Natural killer cell (primary cell): ENCODE measurements around the gene TBC1D4. TPM values are rescaled to one million over a fixed set of nuclear protein-coding genes. Genes with fewer than 3 reads are reported as not detected.
"Not testable (repeated sequence)": the region's sequence is repeated elsewhere in the genome, so short reads cannot be mapped to it uniquely, and the experiment has no call there.

Source experiments
- ATAC-seq, 3 donors: fragments of 150-1000 bp in 2 of 3; fragments of 200-7000 bp in 1 of 3; cut with Tn5 transposase; 1 replicate in 1 of 3; 2 replicates in 2 of 3; pipeline ENCODE4 v1.10.0; 2021; ENCODE audit warnings: mild to moderate bottlenecking in 2 of 3, moderate library complexity in 2 of 3
- DNase-seq, 2 donors: peaks; one replicate each; pipeline versions ENCODE4 v3.0.0 to v3.0.0-alpha.2; 2013 to 2021; ENCODE audit warnings: mixed read lengths in 1 of 2
- H3K27ac ChIP-seq: one replicate; pipeline ENCODE4 v1.5.1; 2013; ENCODE audit warnings: mild to moderate bottlenecking, low read length
- H3K27me3 ChIP-seq: one replicate; pipeline ENCODE4 v1.6.1; 2013; ENCODE audit warnings: low read length; ENCODE audit not compliant: control insufficient read depth, insufficient read depth
- H3K36me3 ChIP-seq: one replicate; pipeline ENCODE4 v1.6.1; 2013; ENCODE audit warnings: low read length; ENCODE audit not compliant: control insufficient read depth, insufficient read depth
- H3K4me1 ChIP-seq: one replicate; pipeline ENCODE4 v1.6.1; 2013; ENCODE audit warnings: low read length; ENCODE audit not compliant: control insufficient read depth, insufficient read depth
- H3K4me3 ChIP-seq: one replicate; pipeline ENCODE4 v1.5.1; 2013; ENCODE audit warnings: low read length
- H3K9me3 ChIP-seq: one replicate; pipeline ENCODE4 v1.6.1; 2013; ENCODE audit warnings: low read length; ENCODE audit not compliant: control insufficient read depth, insufficient read depth
- H3K27ac Mint-ChIP-seq, 2 donors: one replicate each; pipeline ENCODE4 v1.8.0; 2022; ENCODE audit warnings: mild to moderate bottlenecking in 2 of 2, mixed read lengths in 2 of 2, moderate library complexity in 1 of 2
- H3K27me3 Mint-ChIP-seq, 2 donors: one replicate each; pipeline ENCODE4 v1.8.0; 2022; ENCODE audit warnings: low read depth in 2 of 2, mixed read lengths in 2 of 2
- H3K36me3 Mint-ChIP-seq: one replicate; pipeline ENCODE4 v1.8.0; 2022; ENCODE audit warnings: mixed read lengths
- H3K4me1 Mint-ChIP-seq, 2 donors: one replicate each; pipeline ENCODE4 v1.8.0; 2022; ENCODE audit warnings: mixed read lengths in 2 of 2
- H3K4me3 Mint-ChIP-seq: one replicate; pipeline ENCODE4 v1.8.0; 2022; ENCODE audit warnings: mild to moderate bottlenecking, moderate library complexity, mixed read lengths
- H3K9me3 Mint-ChIP-seq, 2 donors: one replicate each; pipeline ENCODE4 v1.8.0; 2022; ENCODE audit warnings: mixed read lengths in 2 of 2
- WGBS: methylation state at CpG from one replicate; pipeline ENCODE4 v1.1.7; 2013; ENCODE audit warnings: missing lambda C conversion rate; ENCODE audit not compliant: insufficient coverage; 5-methylcytosine and 5-hydroxymethylcytosine counted together
- intact Hi-C: fragments of 100-400 bp; cut with micrococcal nuclease; formaldehyde crosslinking; loops from one replicate; pipeline ENCODE4 v1.14.2; 2022
- total RNA-seq, 4 donors: library from RNA; stranded (reverse); fragments of 120-200 nt in 1 of 4; gene quantifications; one replicate each; pipeline versions ENCODE4 v1.2.3 to v1.2.4, GENCODE V29; 2013 to 2022
- TF ChIP-seq, protein P1 (sequence below): fragments of 200-600 bp; IDR thresholded peaks from one replicate; pipeline ENCODE4 v1.8.0; 2022; ENCODE audit warnings: antibody characterized with exemption

TBC1D4 gene
- total RNA-seq, 3 donors from 2014 or later (not counting 1 experiment from before 2014, with no cell fraction given): 0.54 to 5.1 (median 3.7) TPM

DNA sequence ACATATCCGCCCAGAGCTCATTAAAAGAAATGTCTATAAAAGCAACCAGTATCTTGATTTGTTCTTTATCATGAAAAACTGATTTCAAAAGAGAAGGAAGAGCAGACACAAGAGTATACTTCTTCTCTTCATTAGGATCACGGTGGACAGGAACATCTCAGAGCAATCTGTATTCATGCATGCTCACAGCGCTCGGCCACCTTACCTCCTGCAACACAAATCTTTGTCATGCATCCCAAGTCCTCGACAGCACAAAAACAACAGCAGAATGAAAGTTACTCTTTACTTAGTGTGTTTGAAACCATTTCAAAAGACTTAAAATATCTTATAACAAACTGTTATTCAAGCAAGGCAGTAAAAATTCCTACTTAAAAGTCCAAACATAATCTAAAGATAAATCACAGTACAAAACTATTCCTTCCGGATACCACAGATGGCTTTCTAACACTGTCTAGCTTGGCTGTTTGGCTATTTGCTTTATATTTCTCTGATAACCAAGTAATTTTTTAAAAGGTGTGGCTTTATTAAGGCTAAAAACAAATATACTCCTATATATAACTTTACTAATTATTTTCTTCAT lies 174.5 kb downstream of the TBC1D4 start:
- Histone ChIP-seq H3K27me3 (no peaks in the 10 kb centered on the region), H3K27ac (no peak overlapping the region), H3K4me3 (no peak overlapping the region), H3K9me3 (no peaks in the 10 kb centered on the region), H3K36me3 (no peaks in the 10 kb centered on the region), H3K4me1 (no peaks in the 10 kb centered on the region)
- intact Hi-C loops: no loop called here
- no peak for DNase-seq
- 91% methylated on average over 5 of the region's 6 CpGs for WGBS
- no peaks in the 10 kb centered on the region for H3K9me3 Mint-ChIP-seq
- H3K36me3 Mint-ChIP-seq: no peaks in the 10 kb centered on the region
- TF ChIP-seq, protein P1, sequence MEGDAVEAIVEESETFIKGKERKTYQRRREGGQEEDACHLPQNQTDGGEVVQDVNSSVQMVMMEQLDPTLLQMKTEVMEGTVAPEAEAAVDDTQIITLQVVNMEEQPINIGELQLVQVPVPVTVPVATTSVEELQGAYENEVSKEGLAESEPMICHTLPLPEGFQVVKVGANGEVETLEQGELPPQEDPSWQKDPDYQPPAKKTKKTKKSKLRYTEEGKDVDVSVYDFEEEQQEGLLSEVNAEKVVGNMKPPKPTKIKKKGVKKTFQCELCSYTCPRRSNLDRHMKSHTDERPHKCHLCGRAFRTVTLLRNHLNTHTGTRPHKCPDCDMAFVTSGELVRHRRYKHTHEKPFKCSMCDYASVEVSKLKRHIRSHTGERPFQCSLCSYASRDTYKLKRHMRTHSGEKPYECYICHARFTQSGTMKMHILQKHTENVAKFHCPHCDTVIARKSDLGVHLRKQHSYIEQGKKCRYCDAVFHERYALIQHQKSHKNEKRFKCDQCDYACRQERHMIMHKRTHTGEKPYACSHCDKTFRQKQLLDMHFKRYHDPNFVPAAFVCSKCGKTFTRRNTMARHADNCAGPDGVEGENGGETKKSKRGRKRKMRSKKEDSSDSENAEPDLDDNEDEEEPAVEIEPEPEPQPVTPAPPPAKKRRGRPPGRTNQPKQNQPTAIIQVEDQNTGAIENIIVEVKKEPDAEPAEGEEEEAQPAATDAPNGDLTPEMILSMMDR: no peak
- ATAC-seq: no peak
- H3K27me3 Mint-ChIP-seq: no peaks in the 10 kb centered on the region
- H3K27ac Mint-ChIP-seq: no peak overlapping the region
- H3K4me1 Mint-ChIP-seq: peaks cover under 1% of the 10 kb centered on the region in 2 donors
- H3K4me3 Mint-ChIP-seq: no peak overlapping the region

DNA sequence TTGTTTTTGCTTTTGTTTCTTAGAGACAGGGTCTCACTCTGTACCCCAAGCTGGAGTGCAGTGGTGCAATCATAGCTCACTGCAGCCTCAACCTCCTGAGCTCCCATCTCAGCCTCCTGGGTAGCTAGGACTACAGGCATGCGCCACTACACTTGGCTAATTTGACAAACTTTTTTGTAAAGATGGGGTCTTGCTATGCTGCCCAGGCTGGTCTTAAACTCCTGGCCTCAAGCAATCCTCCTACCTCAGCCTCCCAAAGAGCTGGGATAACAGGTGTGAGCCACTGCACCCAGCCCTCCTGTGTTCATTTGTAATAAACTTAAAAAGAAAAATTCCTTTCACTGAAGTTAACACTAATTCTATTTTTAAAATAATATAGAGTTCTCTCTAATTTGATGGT lies 175.0 kb downstream of the TBC1D4 start:
- H3K4me3 Mint-ChIP-seq, H3K36me3 Mint-ChIP-seq, intact Hi-C loops, H3K4me1 ChIP-seq, H3K4me1 Mint-ChIP-seq, H3K4me3 ChIP-seq, DNase-seq, H3K27ac ChIP-seq, ATAC-seq, H3K36me3 ChIP-seq, H3K27me3 ChIP-seq, H3K27ac Mint-ChIP-seq, H3K9me3 ChIP-seq, H3K9me3 Mint-ChIP-seq, H3K27me3 Mint-ChIP-seq: not testable (repeated sequence)
- WGBS: 92% methylated on average over 1 of the region's 1 CpG

DNA sequence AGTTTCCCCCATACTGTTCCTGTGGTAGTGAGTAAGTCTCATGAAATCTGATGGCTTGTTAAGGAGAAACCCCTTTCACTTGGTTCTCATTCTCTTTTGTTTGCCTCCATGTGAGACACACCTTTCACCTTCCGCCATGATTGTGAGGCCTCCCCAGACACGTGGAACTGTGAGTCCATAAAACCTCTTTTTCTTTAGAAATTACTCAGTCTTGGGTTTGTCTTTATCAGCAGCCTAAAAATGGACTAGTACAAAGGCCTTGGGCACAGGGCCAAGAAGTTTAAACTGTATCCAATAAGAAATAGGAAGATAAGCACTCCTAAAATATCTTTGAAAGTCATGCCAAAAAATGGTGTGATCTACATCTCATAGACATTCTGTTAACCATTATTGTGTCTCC lies 176.9 kb downstream of the TBC1D4 start:
- Histone ChIP-seq H3K4me1 (no peaks in the 10 kb centered on the region), H3K27me3 (no peaks in the 10 kb centered on the region), H3K27ac (no peak overlapping the region), H3K36me3 (no peaks in the 10 kb centered on the region), H3K9me3 (no peaks in the 10 kb centered on the region), H3K4me3 (no peak overlapping the region)
- intact Hi-C loops: no loop called here
- Mint-ChIP-seq H3K4me1 (no peaks in the 10 kb centered on the region), H3K27me3 (no peaks in the 10 kb centered on the region), H3K9me3 (no peaks in the 10 kb centered on the region), H3K27ac (no peak overlapping the region), H3K4me3 (no peak overlapping the region), H3K36me3 (no peaks in the 10 kb centered on the region)
- TF ChIP-seq, protein P1: no peak
- 57% methylated on average over 2 of the region's 2 CpGs for WGBS
- ATAC-seq (no peak), DNase-seq (no peak)

DNA sequence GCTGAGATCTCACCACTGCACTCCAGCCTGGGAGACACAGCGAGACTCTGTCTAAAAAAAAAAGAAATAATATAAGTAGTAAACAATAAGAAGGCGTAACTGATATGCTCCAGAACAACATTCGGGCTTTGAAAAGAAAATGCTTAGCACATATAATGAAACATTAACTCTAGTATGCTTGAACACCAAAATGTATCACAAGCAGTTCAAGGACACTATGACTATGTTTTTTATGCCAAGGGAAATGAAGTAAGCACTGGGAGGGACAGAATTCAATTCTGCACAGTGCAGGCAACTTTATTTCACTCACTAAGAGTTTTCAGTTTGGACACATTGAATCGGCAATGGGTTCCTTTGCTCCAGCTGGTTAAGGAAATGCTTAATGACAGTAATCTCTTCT lies 178.7 kb downstream of the TBC1D4 start:
- no peak overlapping the region for H3K4me3 Mint-ChIP-seq
- H3K27me3 ChIP-seq: no peaks in the 10 kb centered on the region
- H3K27ac ChIP-seq: no peak overlapping the region
- H3K4me1 Mint-ChIP-seq: no peaks in the 10 kb centered on the region
- H3K9me3 Mint-ChIP-seq: no peaks in the 10 kb centered on the region
- no peaks in the 10 kb centered on the region for H3K27me3 Mint-ChIP-seq
- no peaks in the 10 kb centered on the region for H3K36me3 Mint-ChIP-seq
- H3K27ac Mint-ChIP-seq: no peak overlapping the region
- DNase-seq (no peak), ATAC-seq (no peak)
- TF ChIP-seq, protein P1: no peak
- H3K9me3 ChIP-seq: no peaks in the 10 kb centered on the region
- H3K4me3 ChIP-seq: no peak overlapping the region
- 98% methylated on average over 4 of the region's 4 CpGs for WGBS
- H3K36me3 ChIP-seq: no peaks in the 10 kb centered on the region
- intact Hi-C loops: no loop called here
- H3K4me1 ChIP-seq: no peaks in the 10 kb centered on the region
